NCI-H226 (cell line): ENCODE results near the gene BRD4.

Source experiments
- DNase-seq: peaks from one replicate; pipeline ENCODE4 v3.0.0-alpha.2; 2015

The BRD4 gene

GRCh38 chr19:15187026-15188007 lies 145.0 kb downstream of the BRD4 start:
- no peak for DNase-seq
